Activated naive CD8-positive, alpha-beta T cell treated with anti-CD3 and anti-CD28 coated beads for 36 hours (primary cell): ENCODE data around the gene EPS15. TPM values are rescaled to one million over a fixed set of nuclear protein-coding genes. Genes with fewer than 3 reads are reported as not detected.
"Not testable (repeated sequence)": the region's sequence is repeated elsewhere in the genome, so short reads cannot be mapped to it uniquely, and the experiment has no call there.

Source experiments
- DNase-seq: peaks from one replicate; pipeline ENCODE4 v3.0.0; 2021
- H3K27ac Mint-ChIP-seq: one replicate; pipeline ENCODE4 v1.8.0; 2022; ENCODE audit warnings: mild to moderate bottlenecking, moderate library complexity, mixed read lengths
- H3K27me3 Mint-ChIP-seq: one replicate; pipeline ENCODE4 v1.8.0; 2022; ENCODE audit warnings: mild to moderate bottlenecking, mixed read lengths
- H3K36me3 Mint-ChIP-seq: one replicate; pipeline ENCODE4 v1.8.0; 2021; ENCODE audit warnings: mild to moderate bottlenecking, mixed read lengths
- H3K4me1 Mint-ChIP-seq: one replicate; pipeline ENCODE4 v1.8.0; 2021; ENCODE audit warnings: mixed read lengths
- H3K4me3 Mint-ChIP-seq: one replicate; pipeline ENCODE4 v1.8.0; 2022; ENCODE audit warnings: mild to moderate bottlenecking, moderate library complexity, mixed read lengths
- H3K9me3 Mint-ChIP-seq: one replicate; pipeline ENCODE4 v1.8.0; 2022; ENCODE audit warnings: mixed read lengths
- total RNA-seq, 2 experiments: library from RNA; stranded (reverse); gene quantifications; one replicate each; pipeline ENCODE4 v1.2.3, GENCODE V29; 2021

Gene EPS15
- total RNA-seq, 2 experiments from 2014 or later = 53.5 to 55.0 TPM

- not testable (repeated sequence) for H3K4me1 Mint-ChIP-seq, H3K4me3 Mint-ChIP-seq, H3K27me3 Mint-ChIP-seq, H3K27ac Mint-ChIP-seq, DNase-seq
- Mint-ChIP-seq H3K9me3 (peaks cover 20% of the 10 kb centered on the region), H3K36me3 (peaks cover 32% of the 10 kb centered on the region)
Measured at GRCh38 chr1:51474832-51475620, 44.0 kb downstream of the EPS15 start.

DNA sequence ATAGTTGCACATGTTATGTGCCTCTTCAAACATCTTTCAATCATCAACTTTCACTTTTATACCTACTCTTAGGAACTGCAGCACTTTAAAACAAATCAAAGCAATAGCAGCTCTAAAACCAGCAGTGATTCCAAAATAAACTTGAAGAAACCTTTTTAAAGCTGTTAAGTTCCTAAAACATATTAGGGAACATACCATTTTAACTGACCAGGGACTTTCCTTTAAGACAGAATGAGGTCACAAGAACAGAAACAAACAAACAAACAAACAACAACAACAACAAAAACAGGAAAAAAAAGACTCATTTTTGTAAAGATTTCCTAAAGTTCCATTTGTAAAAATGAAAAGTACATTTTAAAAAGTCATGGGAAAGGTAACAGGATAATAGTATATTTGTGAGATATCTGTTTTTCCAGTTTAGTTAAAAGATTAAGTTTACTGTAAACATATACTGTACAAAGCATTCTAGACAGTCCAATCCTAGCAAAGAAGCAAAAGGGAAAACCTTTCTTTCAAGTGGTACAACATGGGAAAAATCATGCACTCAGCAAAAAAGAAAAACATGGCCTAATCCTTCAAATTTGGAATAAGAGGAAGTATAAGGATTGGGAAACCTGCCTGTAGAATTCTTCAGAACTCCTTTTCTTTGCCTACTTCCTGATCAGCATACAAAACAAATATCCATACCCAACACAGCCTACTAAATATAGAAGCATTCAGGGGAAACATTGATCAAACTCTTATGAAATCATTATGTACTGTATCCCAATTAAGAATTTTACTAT lies 45.5 kb downstream of the EPS15 start:
- H3K9me3 Mint-ChIP-seq = peaks cover 16% of the 10 kb centered on the region
- H3K36me3 Mint-ChIP-seq = peaks cover 27% of the 10 kb centered on the region
- H3K4me3 Mint-ChIP-seq = no peak overlapping the region
- no peak overlapping the region for H3K27ac Mint-ChIP-seq
- H3K4me1 Mint-ChIP-seq = peaks cover 3% of the 10 kb centered on the region
- no peaks in the 10 kb centered on the region for H3K27me3 Mint-ChIP-seq
- no peak for DNase-seq

DNA sequence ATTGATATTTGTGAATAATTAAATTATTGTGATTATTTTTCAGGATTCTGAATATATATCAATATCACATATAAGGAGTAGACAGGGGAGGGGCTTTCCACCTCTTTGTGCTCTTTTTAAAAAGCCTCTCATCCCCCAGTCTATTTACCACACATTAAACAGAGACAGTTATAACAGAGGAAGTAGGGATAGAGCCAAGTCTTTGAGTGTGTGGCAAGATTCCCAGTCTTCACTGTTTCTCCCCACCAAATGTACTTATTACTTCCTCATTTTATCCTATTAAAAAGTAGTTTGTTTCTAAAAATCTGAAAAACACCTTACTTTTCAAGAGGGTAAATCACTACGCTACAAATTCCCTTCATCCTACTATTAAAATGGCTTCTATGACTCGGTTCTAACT lies 46.7 kb downstream of the EPS15 start:
- H3K4me1 Mint-ChIP-seq = peaks cover 3% of the 10 kb centered on the region
- peaks cover 24% of the 10 kb centered on the region for H3K36me3 Mint-ChIP-seq
- peaks cover 11% of the 10 kb centered on the region for H3K9me3 Mint-ChIP-seq

DNA sequence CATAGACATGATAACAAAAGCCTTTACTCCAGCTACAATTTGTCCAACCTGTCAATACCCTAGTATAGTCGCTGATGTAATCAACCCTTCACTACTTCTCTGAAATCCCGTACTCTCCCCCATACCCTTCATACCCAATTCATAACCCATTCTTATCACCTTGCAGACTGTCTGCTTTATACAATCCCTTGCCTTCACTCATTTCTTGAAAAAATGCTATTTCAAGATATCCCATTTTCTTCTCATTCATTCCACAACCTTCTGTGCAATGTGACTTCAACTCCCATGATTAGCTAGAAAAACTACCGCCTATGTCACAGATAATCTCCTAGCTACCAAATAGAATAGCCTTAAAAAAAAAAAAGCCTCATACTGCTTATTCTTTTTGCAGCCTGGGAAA lies 49.5 kb downstream of the EPS15 start:
- H3K27ac Mint-ChIP-seq = no peak overlapping the region

More for the DNA sequence above, 46.7 kb downstream of the EPS15 start:
- Mint-ChIP-seq H3K27me3 (no peaks in the 10 kb centered on the region), H3K27ac (no peak overlapping the region), H3K4me3 (no peak overlapping the region)
- no peak for DNase-seq

DNA sequence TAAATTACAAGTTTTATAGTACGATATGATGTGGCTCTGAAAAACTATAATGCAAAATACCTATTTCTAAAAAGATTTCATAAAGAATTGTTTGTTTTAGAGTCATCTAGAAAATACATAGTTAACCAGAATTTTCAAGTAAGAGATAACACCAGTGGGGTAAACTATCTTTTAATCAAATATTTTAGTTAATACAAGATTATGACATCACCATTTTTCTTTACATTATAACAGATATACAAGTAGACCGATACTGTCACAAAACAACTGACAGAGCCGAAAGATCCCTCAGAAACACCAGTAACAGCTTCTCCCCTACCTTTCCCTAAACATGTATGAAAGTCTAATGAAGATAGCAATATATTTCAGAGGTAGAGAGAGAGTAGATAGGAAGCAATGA lies 54.2 kb downstream of the EPS15 start:
- H3K36me3 Mint-ChIP-seq = peaks cover 28% of the 10 kb centered on the region
- peaks cover 2% of the 10 kb centered on the region for H3K4me1 Mint-ChIP-seq
- DNase-seq = no peak
- no peak overlapping the region for H3K27ac Mint-ChIP-seq
- no peaks in the 10 kb centered on the region for H3K9me3 Mint-ChIP-seq
- H3K4me3 Mint-ChIP-seq = no peak overlapping the region
- no peaks in the 10 kb centered on the region for H3K27me3 Mint-ChIP-seq

More for the DNA sequence above, 49.5 kb downstream of the EPS15 start:
- DNase-seq = no peak
- Mint-ChIP-seq H3K4me3 (no peak overlapping the region), H3K4me1 (peaks cover 3% of the 10 kb centered on the region), H3K36me3 (peaks cover 25% of the 10 kb centered on the region), H3K27me3 (no peaks in the 10 kb centered on the region), H3K9me3 (no peaks in the 10 kb centered on the region)

GRCh38 chr1:51463561-51463960 lies 55.5 kb downstream of the EPS15 start:
- Mint-ChIP-seq H3K27me3 (no peaks in the 10 kb centered on the region), H3K27ac (no peak overlapping the region), H3K9me3 (no peaks in the 10 kb centered on the region), H3K4me3 (no peak overlapping the region), H3K36me3 (peaks cover 26% of the 10 kb centered on the region), H3K4me1 (peaks cover 2% of the 10 kb centered on the region)
- DNase-seq = no peak

DNA sequence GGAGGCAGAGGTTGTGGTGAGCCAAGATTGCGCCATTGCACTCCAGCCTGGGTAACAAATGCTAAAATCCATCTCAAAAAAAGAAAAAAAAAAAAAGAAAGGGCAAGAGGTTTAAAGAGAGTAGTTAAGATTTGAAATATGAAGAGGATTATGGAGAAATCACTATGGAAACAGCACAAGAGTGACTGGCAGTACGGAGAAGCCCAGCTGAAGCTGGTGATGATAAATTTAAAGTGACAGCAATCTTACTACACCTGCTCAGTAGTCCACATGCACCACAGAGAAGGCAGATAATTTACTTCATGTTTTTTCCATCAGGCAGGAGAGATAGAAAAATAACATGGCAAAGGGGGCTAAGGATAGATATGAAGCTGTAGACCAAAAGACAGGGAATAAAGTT lies 56.8 kb downstream of the EPS15 start:
- H3K36me3 Mint-ChIP-seq = peaks cover 31% of the 10 kb centered on the region
- H3K27ac Mint-ChIP-seq, H3K4me1 Mint-ChIP-seq, H3K9me3 Mint-ChIP-seq, H3K27me3 Mint-ChIP-seq, DNase-seq, H3K4me3 Mint-ChIP-seq: not testable (repeated sequence)

- Mint-ChIP-seq H3K4me3 (no peak overlapping the region), H3K4me1 (no peaks in the 10 kb centered on the region), H3K27ac (no peak overlapping the region), H3K36me3 (peaks cover 14% of the 10 kb centered on the region), H3K27me3 (no peaks in the 10 kb centered on the region), H3K9me3 (no peaks in the 10 kb centered on the region)
- DNase-seq = no peak
Measured at GRCh38 chr1:51454554-51454953, 64.5 kb downstream of the EPS15 start.

- H3K36me3 Mint-ChIP-seq = peaks cover 11% of the 10 kb centered on the region
- H3K4me1 Mint-ChIP-seq = no peaks in the 10 kb centered on the region
- H3K9me3 Mint-ChIP-seq = no peaks in the 10 kb centered on the region
- no peak overlapping the region for H3K4me3 Mint-ChIP-seq
- no peak overlapping the region for H3K27ac Mint-ChIP-seq
- no peak for DNase-seq
- H3K27me3 Mint-ChIP-seq = no peaks in the 10 kb centered on the region
Measured at GRCh38 chr1:51453010-51453409, 66.1 kb downstream of the EPS15 start.

- H3K27ac Mint-ChIP-seq, DNase-seq, H3K27me3 Mint-ChIP-seq, H3K9me3 Mint-ChIP-seq, H3K4me3 Mint-ChIP-seq: not testable (repeated sequence)
- H3K4me1 Mint-ChIP-seq = peaks cover 12% of the 10 kb centered on the region
- H3K36me3 Mint-ChIP-seq = peaks cover 17% of the 10 kb centered on the region
Measured at GRCh38 chr1:51448844-51449454, 70.1 kb downstream of the EPS15 start.

- no peak for DNase-seq
- H3K27me3 Mint-ChIP-seq = no peaks in the 10 kb centered on the region
- no peaks in the 10 kb centered on the region for H3K9me3 Mint-ChIP-seq
- H3K4me1 Mint-ChIP-seq = peaks cover 21% of the 10 kb centered on the region
- H3K27ac Mint-ChIP-seq = no peak overlapping the region
- no peak overlapping the region for H3K4me3 Mint-ChIP-seq
- peaks cover 30% of the 10 kb centered on the region for H3K36me3 Mint-ChIP-seq
Measured at GRCh38 chr1:51445351-51446090, 73.5 kb downstream of the EPS15 start.

DNA sequence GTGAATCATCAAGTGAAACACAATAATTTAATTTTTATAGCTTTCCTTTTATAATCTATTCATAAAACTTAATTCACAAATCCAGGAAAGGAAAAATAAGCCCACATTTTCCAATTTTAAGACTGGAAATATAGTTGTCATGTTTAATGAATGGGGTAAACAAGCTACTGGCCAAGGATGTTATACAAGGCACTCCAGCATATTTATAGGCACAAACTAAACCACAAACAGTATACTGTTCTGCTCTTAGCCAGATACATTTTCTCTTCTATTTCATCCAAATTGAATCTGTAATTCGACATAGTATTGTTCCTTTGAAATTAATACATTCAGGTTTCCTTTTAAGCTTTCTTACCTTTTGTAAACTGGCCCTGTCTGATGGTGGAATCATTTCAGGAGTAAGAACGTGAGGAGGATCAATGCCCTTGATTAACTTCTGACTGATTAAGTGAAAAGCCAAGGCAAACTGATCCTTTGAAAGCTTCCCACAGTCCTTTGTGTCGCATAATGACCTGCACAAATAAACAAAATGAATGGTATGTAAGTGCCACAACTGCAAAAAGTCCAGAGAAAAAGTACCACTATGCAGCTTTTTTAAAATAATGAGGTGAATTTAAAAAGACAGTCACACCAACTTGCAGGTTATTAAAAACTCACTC lies 74.4 kb downstream of the EPS15 start:
- no peaks in the 10 kb centered on the region for H3K9me3 Mint-ChIP-seq
- no peaks in the 10 kb centered on the region for H3K27me3 Mint-ChIP-seq
- H3K4me3 Mint-ChIP-seq = no peak overlapping the region
- peaks cover 31% of the 10 kb centered on the region for H3K36me3 Mint-ChIP-seq
- H3K27ac Mint-ChIP-seq = no peak overlapping the region
- no peak for DNase-seq
- H3K4me1 Mint-ChIP-seq = peaks cover 21% of the 10 kb centered on the region

GRCh38 chr1:51444096-51444495 lies 75.0 kb downstream of the EPS15 start:
- Mint-ChIP-seq H3K4me3 (no peak overlapping the region), H3K27me3 (no peaks in the 10 kb centered on the region), H3K4me1 (peaks cover 24% of the 10 kb centered on the region), H3K27ac (no peak overlapping the region), H3K9me3 (no peaks in the 10 kb centered on the region), H3K36me3 (peaks cover 31% of the 10 kb centered on the region)
- no peak for DNase-seq

DNA sequence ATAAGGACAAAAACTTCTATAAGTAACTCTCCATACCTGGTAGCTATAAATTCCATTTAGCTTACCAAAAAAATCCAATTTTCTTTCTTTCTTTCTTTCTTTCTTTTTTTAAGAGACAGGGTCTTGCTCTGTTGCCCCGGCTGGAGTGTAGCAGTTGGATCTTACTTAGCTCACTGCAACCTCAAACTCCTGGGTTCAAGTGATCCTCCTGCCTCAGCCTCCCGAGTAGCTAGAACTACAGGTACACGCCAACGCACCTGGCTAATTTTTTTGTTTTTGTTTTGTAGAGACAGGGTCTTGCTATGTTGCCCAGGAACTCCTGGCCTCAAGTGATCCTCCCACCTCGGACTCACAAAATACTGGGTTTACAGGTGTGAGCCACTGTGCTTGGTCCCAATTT lies 75.5 kb downstream of the EPS15 start:
- peaks cover 37% of the 10 kb centered on the region for H3K36me3 Mint-ChIP-seq
- H3K4me1 Mint-ChIP-seq = peaks cover 29% of the 10 kb centered on the region
- no peak overlapping the region for H3K27ac Mint-ChIP-seq

More for the DNA sequence above, 75.5 kb downstream of the EPS15 start:
- no peaks in the 10 kb centered on the region for H3K27me3 Mint-ChIP-seq
- no peak for DNase-seq
- H3K9me3 Mint-ChIP-seq = no peaks in the 10 kb centered on the region
- no peak overlapping the region for H3K4me3 Mint-ChIP-seq
